ENCODE results near the gene LUM. TPM values are rescaled to one million over a fixed set of nuclear protein-coding genes. Genes with fewer than 3 reads are reported as not detected.

The LUM gene
- total RNA-seq, 1 donor from 2014 or later = not detected

- Mint-ChIP-seq H3K36me3 (ENCODE audit: low read depth) (no peaks in the 10 kb centered on the region), H3K27me3 (no peaks in the 10 kb centered on the region), H3K4me3 (no peak overlapping the region), H3K4me1 (no peaks in the 10 kb centered on the region), H3K9me3 (no peaks in the 10 kb centered on the region), H3K27ac (no peak overlapping the region)
- no peak for TF ChIP-seq CTCF (IDR thresholded peaks at IDR 0.05)
- intact Hi-C loops (cut with micrococcal nuclease) = no loop called here
- DNase-seq = no peak
- ChIA-PET POLR2A (no interaction called here), CTCF (no interaction called here)
- no peak for ATAC-seq (ENCODE audit: low read depth)
Measured at GRCh38 chr12:91070936-91071335, 40.4 kb downstream of the LUM start.

DNA sequence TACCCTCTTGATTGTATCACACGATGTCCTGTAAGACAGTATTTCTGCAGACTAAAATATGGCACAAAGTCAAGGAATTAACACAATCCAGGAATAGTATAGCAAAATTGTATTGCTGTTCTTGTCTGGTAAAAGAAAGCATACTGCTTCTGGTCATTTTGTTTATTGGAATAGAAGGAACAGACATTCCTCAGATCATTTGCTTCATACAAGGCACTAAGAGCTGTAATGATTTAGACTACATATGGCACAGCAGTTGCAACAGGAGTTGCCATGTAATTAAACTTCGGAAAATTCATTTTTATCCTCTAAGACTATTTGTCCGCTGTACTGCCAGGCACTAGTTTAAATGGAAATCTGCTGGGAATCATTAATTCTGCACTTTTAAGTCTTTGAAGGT lies 45.9 kb downstream of the LUM start:
- Mint-ChIP-seq H3K4me3 (no peak overlapping the region), H3K27ac (no peak overlapping the region), H3K27me3 (no peaks in the 10 kb centered on the region), H3K4me1 (no peaks in the 10 kb centered on the region), H3K9me3 (no peaks in the 10 kb centered on the region), H3K36me3 (ENCODE audit: low read depth) (no peaks in the 10 kb centered on the region)
- DNase-seq = no peak
- no peak for TF ChIP-seq CTCF (IDR thresholded peaks at IDR 0.05)
- no peak for ATAC-seq (ENCODE audit: low read depth)
- ChIA-PET POLR2A (no interaction called here), CTCF (no interaction called here)
- intact Hi-C loops (cut with micrococcal nuclease) = no loop called here

DNA sequence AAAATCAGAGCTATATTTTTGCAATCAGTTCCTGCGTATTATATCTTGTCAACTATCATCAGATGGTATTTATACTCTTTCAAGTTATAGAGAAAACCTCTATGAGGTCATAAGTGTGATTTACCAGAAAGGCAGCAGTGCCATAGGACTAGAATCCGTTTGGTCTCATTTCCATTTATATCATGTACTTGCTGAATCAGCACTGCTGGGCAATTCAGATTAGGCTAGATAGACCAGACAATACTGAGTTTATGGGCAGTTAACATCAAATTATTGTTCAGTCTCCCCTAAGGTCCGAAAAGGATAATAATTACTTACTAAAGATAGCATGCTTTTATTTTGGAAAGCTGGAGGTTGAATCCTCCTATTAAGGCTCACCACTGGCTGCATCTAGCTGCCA lies 46.7 kb downstream of the LUM start:
- Mint-ChIP-seq H3K4me3 (no peak overlapping the region), H3K36me3 (ENCODE audit: low read depth) (no peaks in the 10 kb centered on the region), H3K27me3 (no peaks in the 10 kb centered on the region), H3K4me1 (no peaks in the 10 kb centered on the region), H3K9me3 (no peaks in the 10 kb centered on the region), H3K27ac (no peak overlapping the region)
- DNase-seq (no peak), ATAC-seq (ENCODE audit: low read depth) (no peak)
- POLR2A ChIA-PET = no interaction called here
- TF ChIP-seq CTCF (IDR thresholded peaks at IDR 0.05) = no peak
- CTCF ChIA-PET = no interaction called here
- intact Hi-C loops (cut with micrococcal nuclease) = no loop called here

DNA sequence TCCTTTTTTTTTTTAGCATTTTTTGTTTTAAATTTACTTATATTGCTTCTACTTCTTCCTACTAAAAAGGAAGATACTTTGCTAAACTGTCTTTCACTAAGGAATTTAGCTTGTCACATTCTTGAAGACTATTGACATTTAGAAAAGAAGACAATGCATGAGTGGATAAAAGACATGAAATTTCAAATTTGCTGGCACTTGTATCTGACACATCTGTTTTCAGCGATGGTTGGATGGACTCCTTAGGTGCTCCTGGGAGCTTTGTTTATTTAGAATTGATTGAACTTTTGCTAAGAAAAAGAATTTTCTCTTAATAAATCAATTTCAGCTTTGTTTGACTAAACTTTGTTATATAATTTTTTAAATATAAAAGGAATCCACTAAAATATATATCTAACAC lies 50.2 kb downstream of the LUM start:
- ChIA-PET POLR2A (no interaction called here), CTCF (no interaction called here)
- Mint-ChIP-seq H3K27me3 (no peaks in the 10 kb centered on the region), H3K4me1 (no peaks in the 10 kb centered on the region), H3K36me3 (ENCODE audit: low read depth) (no peaks in the 10 kb centered on the region), H3K27ac (no peak overlapping the region), H3K4me3 (no peak overlapping the region), H3K9me3 (no peaks in the 10 kb centered on the region)
- no peak for DNase-seq
- intact Hi-C loops (cut with micrococcal nuclease) = no loop called here
- no peak for TF ChIP-seq CTCF (IDR thresholded peaks at IDR 0.05)
- no peak for ATAC-seq (ENCODE audit: low read depth)

GRCh38 chr12:91059211-91059610 lies 52.1 kb downstream of the LUM start:
- ChIA-PET POLR2A (no interaction called here), CTCF (no interaction called here)
- Mint-ChIP-seq H3K4me1 (no peaks in the 10 kb centered on the region), H3K27me3 (peaks cover 2% of the 10 kb centered on the region), H3K36me3 (ENCODE audit: low read depth) (no peaks in the 10 kb centered on the region), H3K27ac (no peak overlapping the region), H3K4me3 (no peak overlapping the region), H3K9me3 (no peaks in the 10 kb centered on the region)
- TF ChIP-seq CTCF (IDR thresholded peaks at IDR 0.05) = no peak
- DNase-seq (no peak), ATAC-seq (ENCODE audit: low read depth) (no peak)
- intact Hi-C loops (cut with micrococcal nuclease) = no loop called here
